ENCODE data around the gene SMPD3.

Gene SMPD3

GRCh38 chr16:68384288-68385161, 63.8 kb downstream of the SMPD3 start:
- in situ Hi-C loops (cut with MboI; ENCODE audit: low sequenced_read_pairs): no loop called here

- in situ Hi-C loops (cut with MboI; ENCODE audit: low sequenced_read_pairs): no loop called here
Observed at GRCh38 chr16:68383858-68384257, 64.5 kb downstream of the SMPD3 start.

GRCh38 chr16:68382296-68382718, 66.0 kb downstream of the SMPD3 start:
- in situ Hi-C loops (cut with MboI; ENCODE audit: low sequenced_read_pairs): no loop called here

GRCh38 chr16:68381363-68381724, 67.0 kb downstream of the SMPD3 start:
- in situ Hi-C loops (cut with MboI; ENCODE audit: low sequenced_read_pairs): no loop called here

- in situ Hi-C loops (cut with MboI; ENCODE audit: low sequenced_read_pairs): no loop called here
Observed at GRCh38 chr16:68380676-68381362, 67.5 kb downstream of the SMPD3 start.

- in situ Hi-C loops (cut with MboI; ENCODE audit: low sequenced_read_pairs): no loop called here
Observed at GRCh38 chr16:68380348-68380670, 68.0 kb downstream of the SMPD3 start.

GRCh38 chr16:68379472-68380347, 68.6 kb downstream of the SMPD3 start:
- in situ Hi-C loops (cut with MboI; ENCODE audit: low sequenced_read_pairs): no loop called here

GRCh38 chr16:68378436-68379415, 69.6 kb downstream of the SMPD3 start:
- in situ Hi-C loops (cut with MboI; ENCODE audit: low sequenced_read_pairs): no loop called here

GRCh38 chr16:68377667-68378393, 70.5 kb downstream of the SMPD3 start:
- in situ Hi-C loops (cut with MboI; ENCODE audit: low sequenced_read_pairs): no loop called here

- in situ Hi-C loops (cut with MboI; ENCODE audit: low sequenced_read_pairs): no loop called here
Observed at GRCh38 chr16:68377221-68377620, 71.1 kb downstream of the SMPD3 start.

- in situ Hi-C loops (cut with MboI; ENCODE audit: low sequenced_read_pairs): no loop called here
Observed at GRCh38 chr16:68376590-68376989, 71.7 kb downstream of the SMPD3 start.

GRCh38 chr16:68375801-68376536, 72.3 kb downstream of the SMPD3 start:
- in situ Hi-C loops (cut with MboI; ENCODE audit: low sequenced_read_pairs): no loop called here

GRCh38 chr16:68374961-68375660, 73.2 kb downstream of the SMPD3 start:
- in situ Hi-C loops (cut with MboI; ENCODE audit: low sequenced_read_pairs): no loop called here

GRCh38 chr16:68374246-68374805, 74.0 kb downstream of the SMPD3 start:
- in situ Hi-C loops (cut with MboI; ENCODE audit: low sequenced_read_pairs): no loop called here

- in situ Hi-C loops (cut with MboI; ENCODE audit: low sequenced_read_pairs): no loop called here
Observed at GRCh38 chr16:68373528-68374245, 74.6 kb downstream of the SMPD3 start.

- in situ Hi-C loops (cut with MboI; ENCODE audit: low sequenced_read_pairs): no loop called here
Observed at GRCh38 chr16:68372806-68373205, 75.5 kb downstream of the SMPD3 start.

- in situ Hi-C loops (cut with MboI; ENCODE audit: low sequenced_read_pairs): no loop called here
Observed at GRCh38 chr16:68372381-68372720, 76.0 kb downstream of the SMPD3 start.
